B cell (primary cell): ENCODE measurements around the gene CEBPB. TPM values are rescaled to one million over a fixed set of nuclear protein-coding genes. Genes with fewer than 3 reads are reported as not detected.

Experiments used
- ATAC-seq: fragments of 200-7000 bp; cut with Tn5 transposase; one replicate; pipeline ENCODE4 v1.10.0; 2021; ENCODE audit warnings: low read depth, mild to moderate bottlenecking, moderate number of reproducible peaks, moderate library complexity
- CTCF ChIA-PET: fragments of 350-600 bp; sonication (Branson Sonifier 250); formaldehyde crosslinking; loops from one replicate; lab custom pipeline; 2021; ENCODE audit warnings: antibody characterized with exemption, inconsistent platforms; lab: Charles Lee
- POLR2A ChIA-PET: fragments of 350-600 bp; sonication (Branson Sonifier 250); formaldehyde crosslinking; loops from one replicate; lab custom pipeline; 2021; ENCODE audit warnings: antibody characterized with exemption; lab: Charles Lee
- DNase-seq: peaks from one replicate; pipeline ENCODE4 v3.0.0; 2013
- H2AFZ ChIP-seq: 2 replicates; pipeline ENCODE4 v1.6.1; 2012; ENCODE audit warnings: mild to moderate bottlenecking, low read depth, low read length; ENCODE audit not compliant: insufficient read depth, poor library complexity, severe bottlenecking
- H3K27ac ChIP-seq, 2 donors: 1 replicate in 1 of 2; 2 replicates in 1 of 2; pipeline ENCODE4 v1.5.1; 2012 to 2013; ENCODE audit warnings: low read length in 2 of 2, mild to moderate bottlenecking in 2 of 2, moderate library complexity in 1 of 2
- H3K27me3 ChIP-seq, 4 experiments: fragments of 200-600 bp in 1 of 4; sonication (generic) in 1 of 4; replicated peaks in 1 of 4; 1 replicate in 2 of 4; 2 replicates in 2 of 4; pipeline versions ENCODE4 v1.6.1 to v1.7.0; 2013 to 2016; ENCODE audit warnings: low read length in 3 of 4, mild to moderate bottlenecking in 2 of 4, mixed read lengths in 1 of 4, moderate library complexity in 1 of 4; ENCODE audit not compliant: insufficient read depth in 4 of 4, control insufficient read depth in 3 of 4; ENCODE audit errors: control extremely low read depth in 1 of 4
- H3K36me3 ChIP-seq, 2 experiments: replicated peaks in 1 of 2; 1 replicate in 1 of 2; 2 replicates in 1 of 2; pipeline versions ENCODE4 v1.6.1 to v1.7.1; 2013; ENCODE audit warnings: low read length in 1 of 2; ENCODE audit not compliant: insufficient read depth in 2 of 2, control insufficient read depth in 1 of 2; ENCODE audit errors: control extremely low read depth in 1 of 2, extremely low read depth in 1 of 2
- H3K4me1 ChIP-seq, 2 donors: fragments of 200-600 bp in 1 of 2; sonication (generic) in 1 of 2; 1 replicate in 1 of 2; 2 replicates in 1 of 2; pipeline versions ENCODE4 v1.5.1 to v1.6.1; 2013 to 2017; ENCODE audit warnings: low read length in 2 of 2; ENCODE audit not compliant: control insufficient read depth in 2 of 2, insufficient read depth in 2 of 2
- H3K4me2 ChIP-seq: replicated peaks from 2 replicates; pipeline ENCODE3; 2012; ENCODE audit warnings: mild to moderate bottlenecking, low read depth, low read length; ENCODE audit not compliant: poor library complexity, severe bottlenecking
- H3K4me3 ChIP-seq, 5 experiments: fragments of 200-600 bp in 1 of 5; sonication (generic) in 1 of 5; 1 replicate in 3 of 5; 2 replicates in 2 of 5; pipeline versions ENCODE4 v1.5.1 to v1.7.0; 2011 to 2016; ENCODE audit warnings: low read length in 4 of 5, mild to moderate bottlenecking in 4 of 5, low read depth in 2 of 5, control low read depth in 1 of 5, moderate library complexity in 1 of 5; ENCODE audit not compliant: insufficient read depth in 1 of 5; ENCODE audit errors: control extremely low read depth in 1 of 5, extremely low read depth in 1 of 5
- H3K79me2 ChIP-seq: fragments of 200-600 bp; sonication (generic); one replicate; pipeline ENCODE4 v1.6.0; 2016; ENCODE audit warnings: low read length; ENCODE audit not compliant: control insufficient read depth, insufficient read depth
- H3K9ac ChIP-seq: fragments of 200-600 bp; sonication (generic); 2 replicates; pipeline ENCODE4 v1.6.1; 2017; ENCODE audit warnings: mild to moderate bottlenecking, low read length, moderate library complexity
- H3K9me3 ChIP-seq, 3 donors: one replicate each; pipeline versions ENCODE4 v1.6.1 to v1.7.1; 2013; ENCODE audit warnings: low read length in 2 of 3; ENCODE audit not compliant: control insufficient read depth in 2 of 3, insufficient read depth in 1 of 3; ENCODE audit errors: control extremely low read depth in 1 of 3
- H4K20me1 ChIP-seq: 2 replicates; pipeline ENCODE4 v1.6.0; 2012; ENCODE audit warnings: mild to moderate bottlenecking, low read length; ENCODE audit not compliant: insufficient read depth, control insufficient read depth, poor library complexity, severe bottlenecking
- H3K27ac Mint-ChIP-seq: one replicate; pipeline ENCODE4 v1.8.0; 2021; ENCODE audit warnings: mixed read lengths
- H3K27me3 Mint-ChIP-seq: one replicate; pipeline ENCODE4 v1.8.0; 2021; ENCODE audit warnings: mixed read lengths
- H3K4me1 Mint-ChIP-seq: one replicate; pipeline ENCODE4 v1.8.0; 2021; ENCODE audit warnings: mixed read lengths
- H3K4me3 Mint-ChIP-seq: one replicate; pipeline ENCODE4 v1.8.0; 2021; ENCODE audit warnings: mixed read lengths
- H3K9me3 Mint-ChIP-seq: one replicate; pipeline ENCODE4 v1.8.0; 2022; ENCODE audit warnings: mixed read lengths; ENCODE audit not compliant: insufficient read depth
- CTCF ChIP-seq: fragments of 200-600 bp; IDR thresholded peaks from one replicate; pipeline ENCODE4 v1.8.0; 2022; ENCODE audit warnings: antibody characterized with exemption, mild to moderate bottlenecking
- EZH2 ChIP-seq: IDR thresholded peaks from 2 replicates; pipeline ENCODE4 v1.6.1; 2012; ENCODE audit warnings: borderline replicate concordance, low read depth, mild to moderate bottlenecking, moderate library complexity, low read length; ENCODE audit not compliant: insufficient read depth, poor library complexity, severe bottlenecking
- WGBS: methylation state at CpG from one replicate; pipeline ENCODE4 v1.1.5; 2013; ENCODE audit warnings: missing lambda C conversion rate; ENCODE audit not compliant: insufficient coverage; 5-methylcytosine and 5-hydroxymethylcytosine counted together
- intact Hi-C: fragments of 100-400 bp; cut with micrococcal nuclease; formaldehyde crosslinking; loops from one replicate; pipeline ENCODE4 v1.10.0; 2022
- polyA plus RNA-seq: library from polyadenylated mRNA; depleted of rRNA; stranded (reverse); fragments of >200 nt; gene quantifications from 2 replicates; pipeline ENCODE4 v1.2.3, GENCODE V29; 2012
- total RNA-seq, 2 donors: library from RNA; stranded (reverse); fragments of 120-200 nt in 1 of 2; gene quantifications; 1 replicate in 1 of 2; 2 replicates in 1 of 2; pipeline versions ENCODE4 v1.2.3 to v1.2.4, GENCODE V29; 2013 to 2022

The CEBPB gene
- total and polyA plus RNA-seq, 2 donors (not counting 1 experiment from before 2014, with no cell fraction given): 25.8 to 28.7 TPM

GRCh38 chr20:50220093-50220893 is 29.7 kb downstream of the CEBPB start:
- H3K4me3 Mint-ChIP-seq: no peak overlapping the region
- intact Hi-C loops: no loop called here
- 92% methylated on average over 6 of the region's 11 CpGs for WGBS
- H2AFZ ChIP-seq: no peak overlapping the region
- ATAC-seq: no peak
- no peaks in the 10 kb centered on the region for H3K4me1 ChIP-seq
- no peaks in the 10 kb centered on the region for H3K4me1 Mint-ChIP-seq
- POLR2A ChIA-PET: no interaction called here
- H3K27ac ChIP-seq: no peak overlapping the region
- peaks cover 19% of the 10 kb centered on the region for H3K27me3 Mint-ChIP-seq
- H3K36me3 ChIP-seq: no peaks in the 10 kb centered on the region
- no peak overlapping the region for H3K4me3 ChIP-seq
- H3K79me2 ChIP-seq: no peaks in the 10 kb centered on the region
- no peak for TF ChIP-seq CTCF
- TF ChIP-seq EZH2: no peak
- H3K9me3 Mint-ChIP-seq: no peaks in the 10 kb centered on the region
- CTCF ChIA-PET: no interaction called here
- DNase-seq: no peak
- no peak overlapping the region for H3K9ac ChIP-seq
- H3K27me3 ChIP-seq: no peaks in the 10 kb centered on the region
- H3K9me3 ChIP-seq: peaks cover 0 to 21% (median 0%) of the 10 kb centered on the region in 3 donors
- no peak overlapping the region for H3K27ac Mint-ChIP-seq
- H4K20me1 ChIP-seq: no peaks in the 10 kb centered on the region
- H3K4me2 ChIP-seq: no peak overlapping the region

- Histone ChIP-seq H3K4me2 (no peak overlapping the region), H3K9me3 (peaks cover 0 to 21% (median 0%) of the 10 kb centered on the region in 3 donors), H2AFZ (no peak overlapping the region), H3K4me3 (no peak overlapping the region), H3K27ac (no peak overlapping the region), H3K27me3 (no peaks in the 10 kb centered on the region), H4K20me1 (no peaks in the 10 kb centered on the region), H3K9ac (no peak overlapping the region), H3K79me2 (no peaks in the 10 kb centered on the region), H3K4me1 (no peaks in the 10 kb centered on the region), H3K36me3 (no peaks in the 10 kb centered on the region)
- intact Hi-C loops: no loop called here
- 50% methylated on average over 3 of the region's 13 CpGs for WGBS
- no peak overlapping the region for H3K27ac Mint-ChIP-seq
- DNase-seq: no peak
- CTCF ChIA-PET: no interaction called here
- H3K4me3 Mint-ChIP-seq: no peak overlapping the region
- no peaks in the 10 kb centered on the region for H3K9me3 Mint-ChIP-seq
- POLR2A ChIA-PET: no interaction called here
- no peaks in the 10 kb centered on the region for H3K4me1 Mint-ChIP-seq
- ATAC-seq: no peak
- H3K27me3 Mint-ChIP-seq: peaks cover 16% of the 10 kb centered on the region
- TF ChIP-seq CTCF (no peak), EZH2 (no peak)
Measured at GRCh38 chr20:50220894-50221365, 30.3 kb downstream of the CEBPB start.
